AG04449 (cell line): Measurements from ENCODE around the gene VPS4A.

ENCODE experiments used
- CTCF ChIA-PET: fragments of 350-600 bp; formaldehyde crosslinking; extraction: SDS; loops from one replicate; lab custom pipeline; 2021; ENCODE audit warnings: antibody characterized with exemption; lab: Yijun Ruan, JAX
- POLR2A ChIA-PET: fragments of 400-600, 350-600 bp; formaldehyde crosslinking; extraction: SDS; loops from one replicate; lab custom pipeline; 2020; ENCODE audit warnings: antibody characterized with exemption, inconsistent platforms; lab: Yijun Ruan, JAX
- DNase-seq: peaks from one replicate; pipeline ENCODE4 v3.0.0-alpha.2; 2010; ENCODE audit warnings: low read depth, low spot score
- H3K4me3 ChIP-seq: 2 replicates; pipeline ENCODE4 v1.5.1; 2011; ENCODE audit warnings: low read depth, mild to moderate bottlenecking, control low read depth, low read length
- CTCF ChIP-seq: IDR thresholded peaks from one replicate; pipeline ENCODE4 v1.5.1; 2011; ENCODE audit warnings: mild to moderate bottlenecking, moderate library complexity, low read length, control low read depth, inconsistent platforms; ENCODE audit not compliant: insufficient read depth; ENCODE audit errors: missing control alignments

Gene VPS4A

GRCh38 chr16:69363281-69363717, 52.1 kb downstream of the VPS4A start:
- H3K4me3 ChIP-seq = no peak overlapping the region
- TF ChIP-seq CTCF = no peak
- CTCF ChIA-PET = no interaction called here
- POLR2A ChIA-PET = no interaction called here
- no peak for DNase-seq

DNA sequence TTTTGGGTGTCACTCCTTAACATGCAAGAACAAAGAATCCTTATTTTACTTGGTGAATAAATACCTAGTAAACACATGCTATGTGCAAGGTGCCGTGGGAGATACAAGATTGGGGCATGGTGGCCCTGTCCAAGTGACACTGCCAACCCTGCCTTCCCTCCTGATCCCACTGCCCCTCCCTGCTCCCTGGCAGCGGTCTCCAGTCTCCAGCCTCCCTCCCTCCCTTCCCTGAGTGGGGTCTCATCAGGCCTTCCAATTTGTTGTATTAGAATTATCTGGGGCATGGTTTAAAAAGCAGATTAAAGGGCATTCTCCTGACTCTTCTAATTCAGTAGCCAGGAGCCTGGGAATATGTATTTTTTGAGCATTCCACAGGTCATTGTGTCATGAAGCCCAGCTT, 52.9 kb downstream of the VPS4A start:
- CTCF ChIA-PET = interaction anchor here (1.1 kb wide), 1 partner anchor 391 kb away, joined by 4 read pairs; the partner anchor contains the start of gene NOB1
- DNase-seq = no peak
- TF ChIP-seq CTCF = no peak
- no peak overlapping the region for H3K4me3 ChIP-seq
- POLR2A ChIA-PET = no interaction called here

- DNase-seq = no peak
- ChIA-PET POLR2A (no interaction called here), CTCF (interaction anchor here (1.3 kb wide), 1 partner anchor 14 kb away, joined by 4 read pairs; no protein-coding TSS in a partner anchor)
- TF ChIP-seq CTCF = no peak
- no peak overlapping the region for H3K4me3 ChIP-seq
Observed at GRCh38 chr16:69365901-69366300, 54.8 kb downstream of the VPS4A start.

GRCh38 chr16:69366431-69366830, 55.3 kb downstream of the VPS4A start:
- DNase-seq = no peak
- TF ChIP-seq CTCF = no peak
- ChIA-PET POLR2A (no interaction called here), CTCF (interaction anchor here (1.3 kb wide), 1 partner anchor 13 kb away, joined by 4 read pairs; no protein-coding TSS in a partner anchor)
- no peak overlapping the region for H3K4me3 ChIP-seq

- ChIA-PET CTCF (no interaction called here), POLR2A (no interaction called here)
- H3K4me3 ChIP-seq = no peak overlapping the region
- no peak for DNase-seq
- no peak for TF ChIP-seq CTCF
Observed at GRCh38 chr16:69367980-69368379, 56.8 kb downstream of the VPS4A start.

GRCh38 chr16:69368866-69369265, 57.7 kb downstream of the VPS4A start:
- ChIA-PET POLR2A (no interaction called here), CTCF (no interaction called here)
- H3K4me3 ChIP-seq = no peak overlapping the region
- no peak for DNase-seq
- no peak for TF ChIP-seq CTCF
